Dermis lymphatic vessel endothelial cell (primary cell): ENCODE measurements around the gene ABCF2. TPM values are rescaled to one million over a fixed set of nuclear protein-coding genes. Genes with fewer than 3 reads are reported as not detected.

ENCODE experiments used
- total RNA-seq: library from RNA; depleted of rRNA; stranded (reverse); fragments of >200 nt; gene quantifications from 2 replicates; pipeline ENCODE4 v1.2.1, GENCODE V29; 2014

ABCF2 gene
- total RNA-seq, result 32.6 and 45.6 TPM in 2 replicates

GRCh38 chr7:151226875-151227782 is at the start of gene ABCF2:
ABCF2 (minus strand) TSS chr7:151227205; CDS start chr7:151226458, 747 bp downstream.

GRCh38 chr7:151248346-151249033 is 21.5 kb upstream of the ABCF2 start, which contains the start of gene SMARCD3:
SMARCD3 (minus strand) TSS chr7:151248694; CDS start chr7:151248562, 132 bp downstream.

GRCh38 chr7:151232091-151232916 is 5.3 kb upstream of the ABCF2 start, which contains the start of gene CHPF2:
CHPF2 (plus strand) TSS chr7:151232483; CDS start chr7:151234012, 1,529 bp downstream.

GRCh38 chr7:151210087-151210854 is 16.7 kb downstream of the ABCF2 start, which contains the start of gene H2BK1:
H2BK1 (minus strand) TSS chr7:151210488; CDS start chr7:151210318, 170 bp downstream.

GRCh38 chr7:151186640-151187408 is 40.2 kb downstream of the ABCF2 start, which contains the start of gene ASB10:
ASB10 (minus strand) TSS chr7:151187250; CDS start chr7:151187130, 120 bp downstream.

GRCh38 chr7:151167197-151167961 is 59.6 kb downstream of the ABCF2 start, which contains the start of gene GBX1:
GBX1 (minus strand) TSS chr7:151167694; CDS start chr7:151167548, 146 bp downstream.

Other genes with a start within 250 kb of the ABCF2 start
- not detected in 2 replicates for gene KCNH2, start 248.9 kb downstream of the ABCF2 start, total RNA-seq
- 29.3 and 29.9 TPM in 2 replicates for gene NOS3, start 236.2 kb downstream of the ABCF2 start, total RNA-seq
- gene ATG9B, start 202.7 kb downstream of the ABCF2 start, total RNA-seq, result under 0.01 TPM in 2 replicates
- 10.1 and 10.3 TPM in 2 replicates for gene ABCB8, start 198.8 kb downstream of the ABCF2 start, total RNA-seq
- 0.09 and 0.11 TPM in 2 replicates for gene ASIC3, start 178.7 kb downstream of the ABCF2 start, total RNA-seq
- gene CDK5, start 169.3 kb downstream of the ABCF2 start, total RNA-seq, result 16.8 and 16.9 TPM in 2 replicates
- gene SLC4A2, start 167.6 kb downstream of the ABCF2 start, total RNA-seq, result 42.8 and 64.4 TPM in 2 replicates
- gene FASTK, start 146.4 kb downstream of the ABCF2 start, total RNA-seq, result 35.8 and 39.0 TPM in 2 replicates
- gene TMUB1, start 143.7 kb downstream of the ABCF2 start, total RNA-seq, result 11.4 and 17.0 TPM in 2 replicates
- 44.4 and 62.0 TPM in 2 replicates for gene AGAP3, start 140.7 kb downstream of the ABCF2 start, total RNA-seq
- not detected in 2 replicates for gene GBX1, start 59.5 kb downstream of the ABCF2 start, total RNA-seq
- not detected in 2 replicates for gene ASB10, start 40.0 kb downstream of the ABCF2 start, total RNA-seq
- not detected in 2 replicates for gene H2BK1, start 16.7 kb downstream of the ABCF2 start, total RNA-seq
- 26.5 and 34.7 TPM in 2 replicates for gene CHPF2, start 5.3 kb upstream of the ABCF2 start, total RNA-seq
- 1.3 and 2.1 TPM in 2 replicates for gene SMARCD3, start 21.5 kb upstream of the ABCF2 start, total RNA-seq
- gene NUB1, start 114.6 kb upstream of the ABCF2 start, total RNA-seq, result 26.5 and 33.7 TPM in 2 replicates
- 0.11 TPM in 1 of 2 replicates, not detected in the other for gene WDR86, start 182.8 kb upstream of the ABCF2 start, total RNA-seq
- gene CRYGN, start 212.9 kb upstream of the ABCF2 start, total RNA-seq, result not detected in 2 replicates